ENCODE results near the gene SLC9C1.

Gene SLC9C1

GRCh38 chr3:112136959-112137693 is 156.9 kb downstream of the SLC9C1 start:
- DNase-seq (ENCODE audit: insufficient read length, low spot score) (no peak), FAIRE-seq (no peak)
- peak; percentile 70 for TF ChIP-seq CTCF (IDR thresholded peaks at IDR 0.05; ENCODE audit: insufficient read depth, missing control alignments)

GRCh38 chr3:112136046-112136445 is 158.0 kb downstream of the SLC9C1 start:
- DNase-seq (ENCODE audit: insufficient read length, low spot score) (no peak), FAIRE-seq (no peak)
- no peak for TF ChIP-seq CTCF (IDR thresholded peaks at IDR 0.05; ENCODE audit: insufficient read depth, missing control alignments)

- FAIRE-seq (no peak), DNase-seq (ENCODE audit: insufficient read length, low spot score) (no peak)
- TF ChIP-seq CTCF (IDR thresholded peaks at IDR 0.05; ENCODE audit: insufficient read depth, missing control alignments) = no peak
Observed at GRCh38 chr3:112134335-112135124, 159.5 kb downstream of the SLC9C1 start.

- DNase-seq (ENCODE audit: insufficient read length, low spot score) = no peak
- no peak for TF ChIP-seq CTCF (IDR thresholded peaks at IDR 0.05; ENCODE audit: insufficient read depth, missing control alignments)
- no peak for FAIRE-seq
Observed at GRCh38 chr3:112133626-112134334, 160.2 kb downstream of the SLC9C1 start.

- FAIRE-seq (no peak), DNase-seq (ENCODE audit: insufficient read length, low spot score) (no peak)
- no peak for TF ChIP-seq CTCF (IDR thresholded peaks at IDR 0.05; ENCODE audit: insufficient read depth, missing control alignments)
Observed at GRCh38 chr3:112132975-112133448, 161.0 kb downstream of the SLC9C1 start, which contains the start of gene GCSAM. Gene GCSAM, minus strand, starts transcription at chr3:112133248. Its CDS starts 128 bp downstream, at chr3:112133120.

GRCh38 chr3:112132554-112132953 is 161.5 kb downstream of the SLC9C1 start:
- no peak for TF ChIP-seq CTCF (IDR thresholded peaks at IDR 0.05; ENCODE audit: insufficient read depth, missing control alignments)
- DNase-seq (ENCODE audit: insufficient read length, low spot score) = no peak
- FAIRE-seq = no peak
